SK-N-MC (cell line): Measurements from ENCODE around the gene MINAR1.

ENCODE experiments used
- DNase-seq: peaks from one replicate; pipeline ENCODE4 v3.0.0-alpha.2; 2011; ENCODE audit warnings: low read depth, low spot score
- H3K27ac ChIP-seq: fragments of 200-600 bp; sonication (generic); 2 replicates; pipeline ENCODE4 v1.5.1; 2016; ENCODE audit warnings: mixed run types
- H3K36me3 ChIP-seq: fragments of 200-600 bp; sonication (generic); 2 replicates; pipeline ENCODE4 v1.6.1; 2017; ENCODE audit warnings: antibody characterized with exemption, low read length, mixed read lengths; ENCODE audit not compliant: insufficient read depth
- H3K4me3 ChIP-seq: fragments of 200-600 bp; sonication (generic); 2 replicates; pipeline ENCODE4 v1.5.1; 2016
- H3K9ac ChIP-seq: fragments of 200-600 bp; sonication (generic); 2 replicates; pipeline ENCODE4 v1.8.0; 2017; ENCODE audit warnings: mixed run types, mixed read lengths; ENCODE audit not compliant: insufficient read length
- H3K9me3 ChIP-seq: fragments of 200-600 bp; sonication (generic); 2 replicates; pipeline ENCODE4 v1.6.1; 2017; ENCODE audit warnings: low read depth, mild to moderate bottlenecking, antibody characterized with exemption, low read length, moderate library complexity, mixed read lengths
- EZH2 ChIP-seq: fragments of 200-600 bp; sonication (generic); IDR thresholded peaks from one replicate; pipeline ENCODE4 v1.6.1; 2017; ENCODE audit warnings: antibody characterized with exemption
- FOXP2 ChIP-seq: optimal IDR thresholded peaks from 2 replicates; pipeline ENCODE3; 2011; ENCODE audit warnings: mild to moderate bottlenecking, moderate library complexity; ENCODE audit not compliant: insufficient read depth; ENCODE audit errors: extremely low read length, control extremely low read depth
- POLR2AphosphoS5 ChIP-seq: IDR thresholded peaks from 2 replicates; pipeline ENCODE4 v1.6.1; 2012; ENCODE audit warnings: mild to moderate bottlenecking, low read depth, low read length, borderline replicate concordance

MINAR1 gene

DNA sequence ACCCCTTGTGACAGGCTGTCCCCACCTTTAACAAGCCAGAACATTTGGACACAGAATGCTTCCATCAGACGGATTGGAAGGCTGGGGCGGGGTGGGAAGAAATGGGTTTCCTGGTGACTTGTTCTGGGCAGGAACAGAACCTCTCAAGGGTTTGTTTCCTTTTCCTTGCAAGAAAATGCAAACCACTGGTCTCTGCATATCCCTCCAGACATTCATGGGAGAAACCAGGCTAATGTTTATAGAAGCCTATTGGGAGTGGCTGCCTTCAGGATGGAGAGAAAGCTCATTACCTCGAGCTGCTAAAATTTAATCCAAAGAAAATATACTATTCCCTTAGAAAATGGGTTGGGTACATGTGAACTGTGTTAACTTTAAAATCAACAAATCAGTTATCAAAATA, 21.9 kb downstream of the MINAR1 start:
- Histone ChIP-seq H3K9me3 (no peaks in the 10 kb centered on the region), H3K4me3 (no peak overlapping the region), H3K27ac (no peak overlapping the region), H3K36me3 (no peaks in the 10 kb centered on the region), H3K9ac (no peak overlapping the region)
- TF ChIP-seq FOXP2 (no peak), POLR2AphosphoS5 (no peak), EZH2 (no peak)
- DNase-seq = no peak

DNA sequence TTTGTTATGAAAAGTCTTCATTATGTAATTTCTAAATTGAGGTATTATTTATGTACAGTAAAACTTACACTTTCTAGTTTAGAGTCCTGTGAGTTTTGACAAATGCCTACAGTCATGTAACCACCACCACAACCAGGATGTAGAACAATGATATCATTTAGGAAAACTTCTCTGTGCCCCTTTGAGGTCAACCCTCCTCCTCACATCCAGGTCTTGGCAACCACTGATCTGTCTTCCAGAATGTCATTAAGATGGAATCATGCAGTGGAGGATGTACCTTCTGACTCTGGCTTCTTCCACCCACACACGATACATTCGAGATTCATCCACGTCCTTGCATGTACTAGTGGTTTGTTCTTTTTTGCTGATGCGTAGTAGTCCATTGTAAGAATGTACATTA, 23.2 kb downstream of the MINAR1 start:
- Histone ChIP-seq H3K36me3 (no peaks in the 10 kb centered on the region), H3K4me3 (no peak overlapping the region), H3K9ac (no peak overlapping the region), H3K9me3 (no peaks in the 10 kb centered on the region), H3K27ac (no peak overlapping the region)
- TF ChIP-seq EZH2 (no peak), FOXP2 (no peak), POLR2AphosphoS5 (no peak)
- DNase-seq = no peak

DNA sequence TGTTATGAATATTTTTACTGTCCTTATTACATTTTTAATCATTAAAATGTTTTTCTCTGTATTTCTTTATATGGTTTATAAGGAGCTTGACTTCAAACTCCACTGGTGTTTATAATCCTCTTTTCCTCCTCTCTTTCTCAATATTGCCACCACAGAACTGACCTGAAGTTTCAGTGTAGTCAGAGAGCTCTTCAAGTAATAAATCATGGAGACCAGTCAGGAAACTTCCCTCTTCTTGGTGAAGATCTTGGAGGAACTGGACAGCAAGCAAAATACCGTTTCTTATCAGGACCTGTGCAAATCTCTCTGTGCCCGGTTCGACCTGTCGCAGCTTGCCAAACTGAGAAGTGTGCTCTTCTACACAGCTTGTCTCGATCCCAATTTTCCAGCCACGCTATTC, 23.8 kb downstream of the MINAR1 start:
- H3K9ac ChIP-seq = no peak overlapping the region
- H3K27ac ChIP-seq = no peak overlapping the region
- no peaks in the 10 kb centered on the region for H3K9me3 ChIP-seq
- H3K36me3 ChIP-seq = no peaks in the 10 kb centered on the region
- DNase-seq = no peak
- TF ChIP-seq EZH2 = no peak
- TF ChIP-seq FOXP2 = no peak
- no peak for TF ChIP-seq POLR2AphosphoS5
- no peak overlapping the region for H3K4me3 ChIP-seq

DNA sequence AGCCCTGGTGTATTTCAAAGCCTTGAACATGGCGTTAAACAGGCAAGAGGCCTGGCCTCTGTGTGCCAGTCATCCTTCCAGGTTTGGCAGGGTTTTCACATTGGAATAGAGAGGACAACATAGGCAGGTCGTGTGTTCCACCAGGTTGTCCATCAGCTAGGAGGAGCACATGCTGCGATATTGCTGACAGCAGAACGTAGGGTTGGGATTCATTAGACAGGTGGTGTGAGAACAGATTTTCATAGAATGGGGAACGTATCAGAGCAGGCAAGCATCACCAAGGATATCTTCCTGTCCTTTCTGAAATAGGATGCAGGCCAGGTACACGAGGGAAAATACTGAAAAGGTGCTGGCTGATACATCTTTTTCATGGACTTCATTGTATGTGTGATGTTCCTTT, 26.4 kb downstream of the MINAR1 start:
- Histone ChIP-seq H3K4me3 (no peak overlapping the region), H3K9me3 (no peaks in the 10 kb centered on the region), H3K36me3 (no peaks in the 10 kb centered on the region), H3K27ac (no peak overlapping the region), H3K9ac (no peak overlapping the region)
- no peak for TF ChIP-seq POLR2AphosphoS5
- TF ChIP-seq FOXP2 = no peak
- no peak for TF ChIP-seq EZH2
- DNase-seq = no peak

DNA sequence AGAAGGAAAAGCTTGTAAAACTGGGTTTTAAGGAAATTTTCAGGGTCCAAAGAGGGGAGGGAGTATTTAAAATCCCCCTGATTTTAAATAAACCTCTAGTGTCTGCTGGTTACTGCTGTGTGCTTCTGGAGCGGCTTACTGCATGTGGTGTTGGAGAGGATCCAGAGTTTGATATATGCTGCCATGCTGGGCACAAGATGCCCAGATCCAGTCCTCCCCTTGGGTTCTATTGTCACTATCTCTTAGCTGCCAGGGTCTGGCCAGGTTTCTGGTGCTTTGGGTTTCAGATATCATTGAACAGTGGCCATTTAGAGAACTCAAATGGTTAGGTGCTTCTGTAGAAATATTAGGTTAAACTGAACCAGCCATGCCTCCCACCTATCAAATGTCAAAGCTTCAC, 27.5 kb downstream of the MINAR1 start:
- Histone ChIP-seq H3K36me3 (no peaks in the 10 kb centered on the region), H3K27ac (no peak overlapping the region), H3K4me3 (no peak overlapping the region), H3K9me3 (no peaks in the 10 kb centered on the region), H3K9ac (no peak overlapping the region)
- no peak for TF ChIP-seq EZH2
- TF ChIP-seq POLR2AphosphoS5 = no peak
- TF ChIP-seq FOXP2 = no peak
- DNase-seq = no peak

DNA sequence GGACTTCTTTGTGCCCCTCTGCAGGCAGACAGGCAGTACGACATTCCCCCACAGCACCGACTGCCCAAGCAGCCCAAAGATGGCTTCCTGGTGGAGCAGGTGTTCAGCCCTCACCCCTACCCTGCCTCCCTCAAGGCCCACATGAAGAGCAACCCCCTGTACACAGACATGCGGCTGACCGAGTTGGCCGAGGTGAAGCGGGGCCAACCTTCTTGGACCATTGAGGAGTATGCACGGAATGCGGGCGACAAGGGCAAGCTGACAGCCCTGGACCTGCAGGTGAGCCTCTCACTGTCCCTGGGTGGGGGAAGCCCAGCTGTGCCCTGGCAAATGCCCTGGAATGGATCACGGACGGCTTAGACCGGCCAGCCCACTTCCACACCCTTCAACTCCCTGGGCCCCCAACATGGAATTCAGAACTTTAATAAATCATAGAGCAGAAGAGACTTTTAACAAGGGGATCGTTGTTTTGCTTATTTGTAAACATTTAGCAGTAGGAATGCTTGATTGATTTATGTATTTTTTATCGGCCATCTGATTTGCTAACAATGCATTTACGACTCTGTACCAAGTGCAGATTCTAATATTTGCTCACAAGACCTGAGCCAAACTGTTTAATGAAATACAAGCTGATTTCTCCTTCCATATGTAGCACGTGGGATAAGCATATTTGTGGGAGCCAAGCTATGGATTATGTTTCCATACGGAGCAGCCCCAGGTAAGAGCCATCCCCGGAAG, 31.1 kb downstream of the MINAR1 start:
- TF ChIP-seq EZH2 = no peak
- no peak for TF ChIP-seq FOXP2
- no peak for TF ChIP-seq POLR2AphosphoS5
- Histone ChIP-seq H3K9ac (no peak overlapping the region), H3K4me3 (no peak overlapping the region), H3K27ac (no peak overlapping the region), H3K9me3 (no peaks in the 10 kb centered on the region), H3K36me3 (no peaks in the 10 kb centered on the region)
- DNase-seq = no peak

DNA sequence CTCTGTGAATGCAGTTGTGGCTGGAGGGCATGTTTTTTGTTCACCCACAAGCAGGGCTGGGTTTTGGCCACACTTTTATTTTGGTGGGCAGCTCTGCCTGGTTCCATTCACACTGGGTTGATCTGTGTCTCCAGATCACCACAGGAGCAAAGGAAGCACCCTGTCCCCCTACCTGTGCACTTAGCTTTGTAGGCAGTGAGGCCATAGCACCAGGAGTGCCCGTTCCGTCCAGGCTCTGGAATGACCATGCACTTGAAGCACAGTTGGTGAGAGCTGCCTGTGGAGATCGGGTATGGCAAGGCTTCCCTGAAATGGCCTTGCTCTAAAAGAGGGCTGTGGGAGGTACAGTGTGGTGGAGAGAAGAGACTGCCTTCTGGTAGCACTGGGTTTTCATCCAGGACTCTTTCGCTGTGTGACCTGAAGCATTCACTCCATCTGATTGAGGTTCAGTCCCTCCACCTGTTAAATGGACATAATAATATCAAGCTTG, 31.7 kb downstream of the MINAR1 start:
- DNase-seq = no peak
- H3K9me3 ChIP-seq = no peaks in the 10 kb centered on the region
- TF ChIP-seq POLR2AphosphoS5 (no peak), EZH2 (no peak), FOXP2 (no peak)
- no peaks in the 10 kb centered on the region for H3K36me3 ChIP-seq
- no peak overlapping the region for H3K27ac ChIP-seq
- no peak overlapping the region for H3K9ac ChIP-seq
- H3K4me3 ChIP-seq = no peak overlapping the region

DNA sequence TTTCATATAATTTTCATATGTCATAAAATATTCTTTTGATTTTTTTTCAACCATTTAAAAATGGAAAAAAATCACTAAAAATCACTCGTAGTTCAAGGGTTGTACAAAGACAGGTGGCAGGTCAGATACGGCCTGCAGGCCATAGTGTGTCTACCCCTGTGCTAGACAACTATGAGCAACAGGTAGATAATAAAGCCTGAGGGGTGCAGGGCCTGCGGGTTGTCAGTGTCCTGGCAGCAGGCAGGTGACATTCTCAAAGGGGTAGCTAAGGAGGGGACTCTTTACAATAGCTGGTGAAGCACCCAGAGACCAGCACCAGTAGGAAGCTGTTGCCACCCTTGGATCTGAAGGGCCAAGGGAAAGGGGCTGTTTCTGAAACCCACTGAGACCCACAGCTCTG, 34.4 kb downstream of the MINAR1 start:
- no peak for DNase-seq
- Histone ChIP-seq H3K9ac (no peak overlapping the region), H3K9me3 (no peaks in the 10 kb centered on the region), H3K27ac (no peak overlapping the region), H3K4me3 (no peak overlapping the region), H3K36me3 (no peaks in the 10 kb centered on the region)
- TF ChIP-seq EZH2 = no peak
- no peak for TF ChIP-seq POLR2AphosphoS5
- no peak for TF ChIP-seq FOXP2

DNA sequence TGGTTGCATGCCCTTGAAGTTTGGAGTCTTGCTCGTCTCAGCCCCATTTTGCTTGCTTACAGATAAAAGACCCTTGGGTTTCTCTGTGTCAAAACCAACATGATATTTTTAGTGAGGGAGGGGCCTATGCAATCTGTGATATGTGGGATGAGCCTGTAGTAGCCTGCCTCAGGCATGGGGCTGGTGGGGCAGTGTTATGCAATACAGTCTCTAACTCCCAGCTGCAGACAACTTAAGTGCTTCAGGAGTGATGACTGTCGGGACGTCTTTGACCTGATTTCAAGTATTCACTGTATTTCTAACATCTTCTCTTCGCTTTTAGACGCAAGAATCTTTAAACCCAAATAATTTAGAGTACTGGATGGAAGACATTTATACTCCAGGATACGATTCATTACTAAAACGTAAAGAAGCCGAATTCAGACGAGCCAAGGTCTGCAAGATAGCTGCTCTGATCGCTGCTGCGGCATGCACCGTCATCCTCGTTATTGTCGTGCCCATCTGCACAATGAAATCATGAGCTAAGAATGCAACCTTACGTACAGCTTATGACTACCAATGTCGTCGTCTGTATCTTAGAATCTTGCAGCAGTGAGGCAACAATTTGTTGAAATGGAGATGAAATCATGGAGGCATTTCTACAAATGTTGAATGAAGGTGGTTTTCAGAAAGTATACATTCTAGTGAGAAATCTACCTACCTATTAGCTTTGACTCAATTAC, 35.9 kb downstream of the MINAR1 start:
- Histone ChIP-seq H3K9ac (no peak overlapping the region), H3K36me3 (no peaks in the 10 kb centered on the region), H3K4me3 (no peak overlapping the region), H3K9me3 (no peaks in the 10 kb centered on the region), H3K27ac (no peak overlapping the region)
- no peak for DNase-seq
- TF ChIP-seq POLR2AphosphoS5 = no peak
- no peak for TF ChIP-seq EZH2
- TF ChIP-seq FOXP2 = no peak
